H9 (cell line): Measurements from ENCODE around the gene LRRC31. TPM values are rescaled to one million over a fixed set of nuclear protein-coding genes. Genes with fewer than 3 reads are reported as not detected.

Experiments used
- DNase-seq: peaks from one replicate; pipeline ENCODE4 v3.0.0-alpha.2; 2017
- H2AFZ ChIP-seq: one replicate; pipeline ENCODE4 v1.6.1; 2013; ENCODE audit warnings: mild to moderate bottlenecking, low read length, control low read depth, moderate library complexity
- H2AK5ac ChIP-seq: 2 replicates; pipeline ENCODE4 v1.6.1; 2013; ENCODE audit warnings: low read length, control low read depth, mixed read lengths; ENCODE audit not compliant: insufficient read length
- H2BK120ac ChIP-seq: one replicate; pipeline ENCODE4 v1.6.1; 2013; ENCODE audit warnings: low read depth, mild to moderate bottlenecking, low read length, control low read depth, inconsistent platforms; ENCODE audit not compliant: poor library complexity, severe bottlenecking
- H2BK12ac ChIP-seq: 2 replicates; pipeline ENCODE4 v1.6.1; 2013; ENCODE audit warnings: low read length, control low read depth, mixed read lengths, low read depth; ENCODE audit not compliant: insufficient read length
- H2BK15ac ChIP-seq: 2 replicates; pipeline ENCODE4 v1.6.1; 2013; ENCODE audit warnings: low read depth, low read length, control low read depth
- H2BK20ac ChIP-seq: one replicate; pipeline ENCODE4 v1.6.1; 2013; ENCODE audit warnings: low read depth, mild to moderate bottlenecking, low read length, control low read depth, inconsistent platforms; ENCODE audit not compliant: poor library complexity, severe bottlenecking
- H2BK5ac ChIP-seq: 2 replicates; pipeline ENCODE4 v1.6.1; 2013; ENCODE audit warnings: low read length, control low read depth, mixed read lengths; ENCODE audit not compliant: insufficient read length
- H3K14ac ChIP-seq: 2 replicates; pipeline ENCODE4 v1.6.1; 2013; ENCODE audit warnings: low read length, control low read depth; ENCODE audit not compliant: insufficient read depth
- H3K18ac ChIP-seq: 2 replicates; pipeline ENCODE4 v1.6.1; 2013; ENCODE audit warnings: low read depth, mild to moderate bottlenecking, mixed read lengths, low read length, control low read depth; ENCODE audit not compliant: insufficient read length
- H3K23ac ChIP-seq: 2 replicates; pipeline ENCODE4 v1.6.1; 2013; ENCODE audit warnings: low read length, control low read depth, mixed read lengths, low read depth; ENCODE audit not compliant: insufficient read length
- H3K23me2 ChIP-seq: 2 replicates; pipeline ENCODE4 v1.6.1; 2013; ENCODE audit warnings: low read depth, mild to moderate bottlenecking, mixed read lengths, low read length, control low read depth; ENCODE audit not compliant: insufficient read length, poor library complexity, severe bottlenecking
- H3K27ac ChIP-seq: 2 replicates; pipeline ENCODE4 v1.5.1; 2013; ENCODE audit warnings: low read length, control low read depth, mixed read lengths, low read depth; ENCODE audit not compliant: insufficient read length
- H3K27me3 ChIP-seq: 2 replicates; pipeline ENCODE4 v1.6.1; 2013; ENCODE audit warnings: low read length, control low read depth, inconsistent platforms; ENCODE audit not compliant: insufficient read depth
- H3K4ac ChIP-seq: 2 replicates; pipeline ENCODE4 v1.6.1; 2013; ENCODE audit warnings: low read depth, mild to moderate bottlenecking, control low read depth, inconsistent platforms, low read length, moderate library complexity
- H3K4me1 ChIP-seq: 2 replicates; pipeline ENCODE4 v1.6.1; 2013; ENCODE audit warnings: low read length, control low read depth, inconsistent platforms; ENCODE audit not compliant: insufficient read depth
- H3K4me2 ChIP-seq: 2 replicates; pipeline ENCODE4 v1.6.1; 2013; ENCODE audit warnings: low read length, control low read depth, mixed read lengths; ENCODE audit not compliant: insufficient read length, insufficient read depth
- H3K56ac ChIP-seq: 2 replicates; pipeline ENCODE4 v1.6.1; 2013; ENCODE audit warnings: low read depth, mild to moderate bottlenecking, mixed read lengths, low read length, control low read depth; ENCODE audit not compliant: insufficient read length
- H3K79me1 ChIP-seq: 2 replicates; pipeline ENCODE4 v1.6.1; 2013; ENCODE audit warnings: low read depth, mild to moderate bottlenecking, moderate library complexity, low read length, control low read depth, inconsistent platforms; ENCODE audit not compliant: insufficient read depth, poor library complexity, severe bottlenecking
- H3K79me2 ChIP-seq: 2 replicates; pipeline ENCODE4 v1.6.1; 2013; ENCODE audit warnings: low read length, control low read depth, inconsistent platforms; ENCODE audit not compliant: insufficient read depth
- H3K9ac ChIP-seq: 2 replicates; pipeline ENCODE4 v1.6.1; 2013; ENCODE audit warnings: low read length, control low read depth, mixed read lengths; ENCODE audit not compliant: insufficient read length; ENCODE audit errors: extremely low read depth
- H3K9me3 ChIP-seq: one replicate; pipeline ENCODE4 v1.6.1; 2013; ENCODE audit warnings: low read depth, low read length, inconsistent platforms; ENCODE audit not compliant: control insufficient read depth
- H3T11ph ChIP-seq: one replicate; pipeline ENCODE4 v1.6.1; 2013; ENCODE audit warnings: mild to moderate bottlenecking, low read length, control low read depth, inconsistent platforms
- H4K20me1 ChIP-seq: one replicate; pipeline ENCODE4 v1.6.1; 2013; ENCODE audit not compliant: control insufficient read depth, insufficient read length, insufficient read depth
- H4K5ac ChIP-seq: 2 replicates; pipeline ENCODE4 v1.6.1; 2013; ENCODE audit warnings: low read depth, mild to moderate bottlenecking, mixed read lengths, low read length, control low read depth; ENCODE audit not compliant: insufficient read length
- H4K8ac ChIP-seq: replicated peaks from 2 replicates; pipeline ENCODE4 v1.6.1; 2013; ENCODE audit warnings: low read length, control low read depth, mixed read lengths, low read depth; ENCODE audit not compliant: insufficient read length
- H4K91ac ChIP-seq: 2 replicates; pipeline ENCODE4 v1.6.1; 2013; ENCODE audit warnings: low read depth, mild to moderate bottlenecking, moderate library complexity, mixed read lengths, low read length, control low read depth; ENCODE audit not compliant: insufficient read length
- H3K27ac Mint-ChIP-seq, 3 experiments: 2 replicates in 2 of 3; 3 replicates in 1 of 3; pipeline ENCODE4 v1.8.0; 2020 to 2021; ENCODE audit warnings: mixed read lengths in 3 of 3, mild to moderate bottlenecking in 1 of 3, moderate library complexity in 1 of 3
- H3K27me3 Mint-ChIP-seq: 2 replicates; pipeline ENCODE4 v1.8.0; 2021; ENCODE audit warnings: low read depth, mild to moderate bottlenecking, moderate library complexity, mixed read lengths
- H3K36me3 Mint-ChIP-seq, 3 experiments: 2 replicates in 2 of 3; 3 replicates in 1 of 3; pipeline ENCODE4 v1.8.0; 2020 to 2021; ENCODE audit warnings: low read depth in 3 of 3, mixed read lengths in 3 of 3; ENCODE audit not compliant: insufficient read depth in 1 of 3
- H3K4me1 Mint-ChIP-seq, 2 experiments: 2 replicates each; pipeline ENCODE4 v1.8.0; 2020; ENCODE audit warnings: mixed read lengths in 2 of 2
- H3K4me3 Mint-ChIP-seq, 2 experiments: 2 replicates in 1 of 2; 3 replicates in 1 of 2; pipeline ENCODE4 v1.8.0; 2020 to 2021; ENCODE audit warnings: mild to moderate bottlenecking in 2 of 2, mixed read lengths in 2 of 2, moderate library complexity in 1 of 2
- H3K9me3 Mint-ChIP-seq, 2 experiments: 2 replicates in 1 of 2; 3 replicates in 1 of 2; pipeline ENCODE4 v1.8.0; 2020; ENCODE audit warnings: mild to moderate bottlenecking in 2 of 2, mixed read lengths in 2 of 2, moderate library complexity in 1 of 2
- CTCF ChIP-seq: fragments of 200-600 bp; sonication (generic); conservative IDR thresholded peaks from 3 replicates; pipeline ENCODE4 v1.8.0; 2021; ENCODE audit warnings: antibody characterized with exemption, mild to moderate bottlenecking
- WGBS: extraction: QIAGEN DNeasy Blood & Tissue Kit; methylation state at CpG from one replicate; pipeline ENCODE4 v1.1.7; 2013; ENCODE audit warnings: missing lambda C conversion rate, low lambda C conversion rate, mixed read lengths; ENCODE audit not compliant: insufficient read length; ENCODE audit errors: extremely low coverage; 5-methylcytosine and 5-hydroxymethylcytosine counted together
- total RNA-seq: library from RNA; stranded (reverse); gene quantifications from 2 replicates; pipeline ENCODE4 v1.2.1, GENCODE V29; 2021

Gene LRRC31
- total RNA-seq, 1 experiment from 2014 or later, result not detected

- no peak overlapping the region for H3K18ac ChIP-seq
- H2BK120ac ChIP-seq, result no peak overlapping the region
- no peak overlapping the region for H3K4me2 ChIP-seq
- no peaks in the 10 kb centered on the region; the same call in 1 of the 2 replicates for H3K27me3 Mint-ChIP-seq
- H2AK5ac ChIP-seq, result no peak overlapping the region
- no peak overlapping the region for H2BK12ac ChIP-seq
- no peaks in the 10 kb centered on the region for H3K23me2 ChIP-seq
- no peak overlapping the region for H2BK5ac ChIP-seq
- no peaks in the 10 kb centered on the region for H3K79me1 ChIP-seq
- H3K9me3 Mint-ChIP-seq, result no peaks in the 10 kb centered on the region
- no CpG with 5 or more reads among the region's 15 CpGs for WGBS
- H3K4me1 Mint-ChIP-seq, result peaks cover 0 to 4% of the 10 kb centered on the region in 2 experiments; a peak in 2 of 4 replicates
- H3K27ac Mint-ChIP-seq, result peak overlapping the region in 1 of 3 experiments; percentile 15; a peak in 1 of 7 replicates
- no peak overlapping the region for H3K56ac ChIP-seq
- H4K20me1 ChIP-seq, result no peaks in the 10 kb centered on the region
- H3K36me3 Mint-ChIP-seq, result no peaks in the 10 kb centered on the region
- no peaks in the 10 kb centered on the region for H3K27me3 ChIP-seq
- no peak overlapping the region for H2AFZ ChIP-seq
- H4K91ac ChIP-seq, result no peak overlapping the region
- H3K27ac ChIP-seq, result no peak overlapping the region
- H3K4me3 Mint-ChIP-seq, result no peak overlapping the region
- no peak for TF ChIP-seq CTCF
- no peak overlapping the region for H3K23ac ChIP-seq
- DNase-seq, result no peak
- H4K5ac ChIP-seq, result no peak overlapping the region
- no peaks in the 10 kb centered on the region for H3K4me1 ChIP-seq
- no peak overlapping the region for H3T11ph ChIP-seq
- no peak overlapping the region for H2BK15ac ChIP-seq
- H3K9me3 ChIP-seq, result no peaks in the 10 kb centered on the region
- no peak overlapping the region for H4K8ac ChIP-seq
- no peak overlapping the region for H2BK20ac ChIP-seq
- H3K4ac ChIP-seq, result no peak overlapping the region
- H3K14ac ChIP-seq, result no peak overlapping the region
- no peak overlapping the region for H3K9ac ChIP-seq
- no peaks in the 10 kb centered on the region for H3K79me2 ChIP-seq
Measured at GRCh38 chr3:169822091-169822490, 47.6 kb downstream of the LRRC31 start.
